Neuronal stem cell (in vitro differentiated cells): ENCODE data around the gene PLEKHM1.
A peak's percentile ranks its signal among the peaks of the same experiment; 100 is the strongest.
"Not testable (repeated sequence)": the region's sequence is repeated elsewhere in the genome, so short reads cannot be mapped to it uniquely, and the experiment has no call there.

Source experiments
- DNase-seq: peaks from one replicate; pipeline ENCODE4 v3.0.0-alpha.2; 2013; ENCODE audit warnings: low spot score
- H2AFZ ChIP-seq: one replicate; pipeline ENCODE4 v1.6.1; 2013; ENCODE audit warnings: mild to moderate bottlenecking, low read length, inconsistent platforms
- H2AK5ac ChIP-seq: 2 replicates; pipeline ENCODE4 v1.6.1; 2013; ENCODE audit warnings: low read depth, mild to moderate bottlenecking, inconsistent platforms, low read length, moderate library complexity, mixed read lengths
- H2BK120ac ChIP-seq: 2 replicates; pipeline ENCODE4 v1.6.1; 2013; ENCODE audit warnings: low read depth, mild to moderate bottlenecking, inconsistent platforms, low read length, moderate library complexity, mixed read lengths
- H2BK12ac ChIP-seq: one replicate; pipeline ENCODE4 v1.6.1; 2013; ENCODE audit warnings: low read length, inconsistent platforms
- H2BK15ac ChIP-seq: 2 replicates; pipeline ENCODE4 v1.6.1; 2013; ENCODE audit warnings: mild to moderate bottlenecking, low read length, inconsistent platforms, mixed read lengths
- H2BK5ac ChIP-seq: one replicate; pipeline ENCODE4 v1.6.1; 2013; ENCODE audit warnings: inconsistent platforms, mild to moderate bottlenecking, low read length, moderate library complexity
- H3K14ac ChIP-seq: one replicate; pipeline ENCODE4 v1.6.1; 2013; ENCODE audit warnings: low read length, inconsistent platforms
- H3K18ac ChIP-seq: 2 replicates; pipeline ENCODE4 v1.6.1; 2013; ENCODE audit warnings: low read length, inconsistent platforms
- H3K23ac ChIP-seq: 2 replicates; pipeline ENCODE4 v1.6.1; 2013; ENCODE audit warnings: low read depth, mild to moderate bottlenecking, mixed read lengths, low read length, inconsistent platforms; ENCODE audit not compliant: poor library complexity
- H3K27ac ChIP-seq: replicated peaks from 3 replicates; pipeline ENCODE4 v1.5.1; 2013; ENCODE audit warnings: low read length, inconsistent platforms
- H3K27me3 ChIP-seq, 3 experiments: 2 replicates each; pipeline ENCODE4 v1.6.1; 2013; ENCODE audit warnings: low read length in 3 of 3, mild to moderate bottlenecking in 2 of 3, inconsistent platforms in 1 of 3, low read depth in 1 of 3, mixed read lengths in 1 of 3, moderate library complexity in 1 of 3; ENCODE audit not compliant: control insufficient read depth in 3 of 3, insufficient read depth in 3 of 3
- H3K36me3 ChIP-seq, 2 donors: replicated peaks in 1 of 2; 2 replicates each; pipeline ENCODE4 v1.6.1; 2013; ENCODE audit warnings: low read length in 2 of 2; ENCODE audit not compliant: control insufficient read depth in 2 of 2, insufficient read depth in 2 of 2
- H3K4ac ChIP-seq: 2 replicates; pipeline ENCODE4 v1.6.1; 2013; ENCODE audit warnings: inconsistent platforms, mild to moderate bottlenecking, low read length, moderate library complexity
- H3K4me1 ChIP-seq, 2 donors: 1 replicate in 1 of 2; 2 replicates in 1 of 2; pipeline ENCODE4 v1.6.1; 2013; ENCODE audit warnings: low read length in 2 of 2, low read depth in 1 of 2; ENCODE audit not compliant: control insufficient read depth in 2 of 2, insufficient read depth in 1 of 2
- H3K4me2 ChIP-seq: one replicate; pipeline ENCODE4 v1.6.1; 2013; ENCODE audit warnings: mild to moderate bottlenecking, low read length, inconsistent platforms; ENCODE audit not compliant: insufficient read depth, poor library complexity, severe bottlenecking
- H3K4me3 ChIP-seq, 2 donors: 2 replicates each; pipeline ENCODE4 v1.5.1; 2013; ENCODE audit warnings: low read length in 2 of 2, mild to moderate bottlenecking in 2 of 2, inconsistent platforms in 1 of 2, moderate library complexity in 1 of 2
- H3K79me1 ChIP-seq: one replicate; pipeline ENCODE4 v1.6.1; 2013; ENCODE audit warnings: low read depth, mild to moderate bottlenecking, inconsistent platforms, low read length, moderate library complexity
- H3K9ac ChIP-seq: one replicate; pipeline ENCODE4 v1.6.1; 2013; ENCODE audit warnings: mild to moderate bottlenecking, low read depth, low read length, inconsistent platforms; ENCODE audit not compliant: poor library complexity
- H3K9me3 ChIP-seq, 2 donors: replicated peaks in 1 of 2; 2 replicates each; pipeline versions ENCODE3 to v1.6.1; 2013; ENCODE audit warnings: low read length in 2 of 2, mild to moderate bottlenecking in 2 of 2, inconsistent platforms in 1 of 2, low read depth in 1 of 2, mixed read lengths in 1 of 2, moderate library complexity in 1 of 2; ENCODE audit not compliant: control insufficient read depth in 2 of 2, insufficient read depth in 1 of 2
- H4K8ac ChIP-seq: one replicate; pipeline ENCODE4 v1.6.1; 2013; ENCODE audit warnings: low read depth, mild to moderate bottlenecking, inconsistent platforms, low read length, moderate library complexity
- H4K91ac ChIP-seq: one replicate; pipeline ENCODE4 v1.6.1; 2013; ENCODE audit warnings: low read length, low read depth, mild to moderate bottlenecking, inconsistent platforms; ENCODE audit not compliant: poor library complexity
- WGBS, 2 donors: extraction: QIAGEN DNeasy Blood & Tissue Kit; methylation state at CpG; one replicate each; pipeline ENCODE4 v1.1.7; 2013; ENCODE audit warnings: missing lambda C conversion rate in 2 of 2, mixed read lengths in 1 of 2; ENCODE audit not compliant: insufficient read length in 2 of 2, insufficient replicate concordance in 1 of 2; ENCODE audit errors: extremely low coverage in 2 of 2; 5-methylcytosine and 5-hydroxymethylcytosine counted together

The PLEKHM1 gene

GRCh38 chr17:45451131-45451530 lies 39.4 kb downstream of the PLEKHM1 start:
- Histone ChIP-seq H3K4me3 (no peak overlapping the region), H3K4ac (no peak overlapping the region), H3K79me1 (no peaks in the 10 kb centered on the region), H3K27ac (no peak overlapping the region), H2BK15ac (no peak overlapping the region), H3K4me1 (no peaks in the 10 kb centered on the region), H3K9ac (no peak overlapping the region), H2BK12ac (no peak overlapping the region), H2BK5ac (no peak overlapping the region), H3K18ac (peak overlapping the region; percentile 48), H3K4me2 (no peak overlapping the region), H3K14ac (no peak overlapping the region), H2AFZ (no peak overlapping the region), H3K23ac (no peak overlapping the region), H3K27me3 (no peaks in the 10 kb centered on the region), H4K8ac (no peak overlapping the region), H4K91ac (no peak overlapping the region), H3K9me3 (no peaks in the 10 kb centered on the region), H3K36me3 (no peaks in the 10 kb centered on the region), H2AK5ac (no peak overlapping the region), H2BK120ac (no peak overlapping the region)
- DNase-seq, result no peak
- WGBS, 2 donors, result no CpG with 5 or more reads among the region's 8 CpGs

- not testable (repeated sequence) for H3K9ac ChIP-seq, H2AK5ac ChIP-seq, H3K4ac ChIP-seq, H3K27ac ChIP-seq, DNase-seq, H3K9me3 ChIP-seq, H3K14ac ChIP-seq, H4K8ac ChIP-seq, H2BK5ac ChIP-seq, H2BK12ac ChIP-seq, H3K4me3 ChIP-seq, H2BK15ac ChIP-seq, H3K23ac ChIP-seq, H3K36me3 ChIP-seq, H3K18ac ChIP-seq, H3K4me2 ChIP-seq, H2AFZ ChIP-seq, H3K27me3 ChIP-seq, H2BK120ac ChIP-seq, H3K79me1 ChIP-seq, H4K91ac ChIP-seq, H3K4me1 ChIP-seq
- no CpG with 5 or more reads among the region's 1 CpG for WGBS, 2 donors
These were observed 40.7 kb downstream of the PLEKHM1 start for GRCh38 chr17:45449708-45450329.

- not testable (repeated sequence) for H3K9me3 ChIP-seq, H2AK5ac ChIP-seq, H3K4me2 ChIP-seq, H3K14ac ChIP-seq, H2BK5ac ChIP-seq, H3K4me3 ChIP-seq, H2BK120ac ChIP-seq, H3K27me3 ChIP-seq, H3K4me1 ChIP-seq, H3K23ac ChIP-seq, H3K4ac ChIP-seq, H3K18ac ChIP-seq, H4K91ac ChIP-seq, H3K9ac ChIP-seq, H3K36me3 ChIP-seq, DNase-seq, H2AFZ ChIP-seq, H4K8ac ChIP-seq, H2BK12ac ChIP-seq, H2BK15ac ChIP-seq, H3K27ac ChIP-seq, H3K79me1 ChIP-seq
- WGBS, 2 donors, result no CpG with 5 or more reads among the region's 1 CpG
These were observed 41.3 kb downstream of the PLEKHM1 start for GRCh38 chr17:45449260-45449659.

DNA sequence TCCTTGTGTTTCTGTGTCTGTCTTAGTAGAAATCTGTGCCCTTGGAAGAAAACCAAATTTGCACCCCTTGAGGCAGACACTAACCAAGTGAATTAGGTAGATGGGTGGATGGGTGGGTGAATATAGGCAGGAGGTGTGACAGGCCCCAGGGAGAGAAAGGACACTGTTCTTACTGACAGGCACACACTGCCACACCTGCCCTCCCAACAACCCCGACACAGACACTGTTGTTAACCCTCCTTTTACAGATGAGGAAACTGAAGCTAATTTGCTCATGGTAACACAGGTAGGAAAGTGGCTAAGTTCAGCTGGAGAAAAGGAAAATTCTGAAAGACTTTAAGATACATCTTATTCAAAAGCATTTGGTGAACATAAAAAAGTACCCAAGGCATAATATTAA lies 42.0 kb downstream of the PLEKHM1 start:
- H3K9ac ChIP-seq, H4K91ac ChIP-seq, H4K8ac ChIP-seq, H2BK120ac ChIP-seq, H2AK5ac ChIP-seq, H3K18ac ChIP-seq, H3K27ac ChIP-seq, H2BK12ac ChIP-seq, H3K4me2 ChIP-seq, H2BK5ac ChIP-seq, H3K14ac ChIP-seq, H3K4me3 ChIP-seq, H3K79me1 ChIP-seq, H3K23ac ChIP-seq, H2BK15ac ChIP-seq, H3K9me3 ChIP-seq, H3K36me3 ChIP-seq, H3K4ac ChIP-seq, DNase-seq, H2AFZ ChIP-seq, H3K4me1 ChIP-seq, H3K27me3 ChIP-seq: not testable (repeated sequence)
- no CpG with 5 or more reads among the region's 1 CpG for WGBS, 2 donors
